HG03432 (cell line): ENCODE data around the gene MKNK2.

Source experiments
- ATAC-seq: cut with Tn5 transposase; IDR thresholded peaks from one replicate; pipeline ENCODE4 v1.9.1; 2021; ENCODE audit warnings: mild to moderate bottlenecking, moderate library complexity; ENCODE audit not compliant: unreplicated experiment

Gene MKNK2

DNA sequence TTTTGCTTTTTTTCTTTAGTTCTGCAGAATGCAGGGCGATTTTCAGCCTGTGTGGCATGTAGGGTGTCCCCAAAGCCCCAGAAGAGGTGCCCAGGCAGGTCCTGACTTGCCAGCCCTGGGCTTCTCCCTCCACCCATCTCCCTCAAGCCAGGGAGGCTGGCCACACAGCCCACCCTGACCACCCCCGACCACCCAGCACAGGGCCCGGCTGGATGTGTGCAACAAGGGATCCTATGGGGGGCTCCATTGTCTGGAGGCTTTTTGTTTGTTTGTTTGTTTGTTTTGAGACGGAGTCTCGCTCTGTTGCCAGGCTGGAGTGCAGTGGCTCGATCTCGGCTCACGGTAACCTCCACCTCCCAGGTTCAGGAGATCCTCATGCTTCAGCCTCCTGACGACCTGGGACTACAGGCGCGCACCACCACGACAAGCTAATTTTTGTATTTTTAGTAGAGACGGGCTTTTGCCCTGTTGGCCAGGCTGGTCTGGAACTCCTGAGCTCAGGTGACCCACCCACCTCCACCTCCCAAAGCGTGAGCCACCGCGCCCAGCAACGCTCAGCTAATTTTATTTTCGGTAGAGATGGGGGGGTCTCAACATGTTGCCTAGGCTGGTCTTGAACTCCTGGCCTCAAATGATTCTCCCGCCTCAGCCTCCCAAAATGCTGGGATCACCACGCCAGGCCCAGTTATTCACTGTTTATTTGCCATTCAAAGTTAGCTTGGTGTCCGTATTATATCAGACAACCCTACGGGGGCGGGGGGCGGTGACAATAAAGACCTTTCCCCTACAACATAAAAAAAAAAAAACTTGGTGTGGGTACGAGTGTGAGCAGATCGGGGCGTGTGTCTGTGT lies 7.8 kb upstream of the MKNK2 start:
- ATAC-seq = no peak

DNA sequence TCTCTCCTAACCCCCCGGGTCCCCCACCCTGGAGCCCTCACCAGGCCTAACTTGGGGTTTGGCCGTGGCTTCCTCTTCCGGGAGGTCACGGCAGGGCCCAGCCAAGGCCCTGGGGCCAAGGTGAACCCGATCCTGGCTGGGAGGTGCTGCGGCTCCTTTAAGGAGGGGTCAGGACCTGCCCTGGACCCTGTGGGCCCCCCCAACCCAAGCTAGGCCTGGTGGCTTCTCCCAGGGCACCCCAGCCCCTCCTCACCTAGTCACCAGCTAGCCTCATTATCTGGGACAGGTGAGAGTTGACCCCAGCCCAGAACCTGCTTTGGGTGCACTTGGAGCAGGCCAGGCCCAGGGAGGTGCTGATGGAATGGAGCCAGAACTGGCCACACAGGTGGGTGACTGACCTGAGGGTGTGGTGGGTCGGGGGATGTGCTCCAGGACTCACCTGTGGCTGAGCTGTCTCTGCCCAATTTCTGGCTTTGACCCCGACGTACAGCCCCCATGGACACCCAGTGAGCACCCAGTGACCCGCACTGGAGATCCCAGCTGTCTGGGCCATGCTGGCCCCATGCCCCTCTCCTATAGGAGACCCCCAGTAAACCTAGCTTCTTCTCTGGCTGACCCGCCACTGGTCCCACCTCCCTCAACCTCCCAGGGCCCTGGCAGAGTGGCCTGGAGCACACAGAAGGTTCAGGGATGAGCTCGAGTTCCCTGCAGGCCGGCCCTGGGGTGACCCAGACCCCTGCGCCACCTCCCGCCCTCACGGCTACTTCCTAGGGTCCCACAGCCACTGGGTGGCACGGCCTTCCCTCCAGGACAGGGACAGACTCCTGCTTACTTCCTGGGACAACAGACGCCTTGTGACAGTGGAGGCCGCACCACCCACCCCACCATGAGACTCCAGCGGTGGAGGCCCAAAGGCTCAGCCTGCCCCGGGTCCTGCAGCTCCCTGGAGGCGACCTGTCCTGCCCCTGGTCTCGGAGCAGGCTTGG lies 6.7 kb upstream of the MKNK2 start:
- no peak for ATAC-seq

DNA sequence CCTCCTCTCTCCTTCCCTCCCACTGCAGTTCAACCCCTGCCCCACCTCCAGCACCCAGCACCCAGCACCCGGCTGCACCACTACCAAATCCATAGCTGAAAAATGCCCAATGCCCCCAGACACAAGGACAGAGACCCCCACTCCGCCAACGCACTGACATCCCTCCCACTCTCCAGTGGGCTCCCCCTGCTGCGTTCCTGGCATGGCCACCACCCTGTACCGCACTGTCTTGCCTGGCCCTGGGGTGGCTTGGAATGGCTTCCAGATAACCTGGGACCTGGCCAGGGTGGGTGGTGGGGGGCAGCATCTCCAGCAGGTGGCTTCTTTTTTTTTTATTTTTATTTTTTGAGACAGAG lies 5.8 kb upstream of the MKNK2 start:
- ATAC-seq = no peak

DNA sequence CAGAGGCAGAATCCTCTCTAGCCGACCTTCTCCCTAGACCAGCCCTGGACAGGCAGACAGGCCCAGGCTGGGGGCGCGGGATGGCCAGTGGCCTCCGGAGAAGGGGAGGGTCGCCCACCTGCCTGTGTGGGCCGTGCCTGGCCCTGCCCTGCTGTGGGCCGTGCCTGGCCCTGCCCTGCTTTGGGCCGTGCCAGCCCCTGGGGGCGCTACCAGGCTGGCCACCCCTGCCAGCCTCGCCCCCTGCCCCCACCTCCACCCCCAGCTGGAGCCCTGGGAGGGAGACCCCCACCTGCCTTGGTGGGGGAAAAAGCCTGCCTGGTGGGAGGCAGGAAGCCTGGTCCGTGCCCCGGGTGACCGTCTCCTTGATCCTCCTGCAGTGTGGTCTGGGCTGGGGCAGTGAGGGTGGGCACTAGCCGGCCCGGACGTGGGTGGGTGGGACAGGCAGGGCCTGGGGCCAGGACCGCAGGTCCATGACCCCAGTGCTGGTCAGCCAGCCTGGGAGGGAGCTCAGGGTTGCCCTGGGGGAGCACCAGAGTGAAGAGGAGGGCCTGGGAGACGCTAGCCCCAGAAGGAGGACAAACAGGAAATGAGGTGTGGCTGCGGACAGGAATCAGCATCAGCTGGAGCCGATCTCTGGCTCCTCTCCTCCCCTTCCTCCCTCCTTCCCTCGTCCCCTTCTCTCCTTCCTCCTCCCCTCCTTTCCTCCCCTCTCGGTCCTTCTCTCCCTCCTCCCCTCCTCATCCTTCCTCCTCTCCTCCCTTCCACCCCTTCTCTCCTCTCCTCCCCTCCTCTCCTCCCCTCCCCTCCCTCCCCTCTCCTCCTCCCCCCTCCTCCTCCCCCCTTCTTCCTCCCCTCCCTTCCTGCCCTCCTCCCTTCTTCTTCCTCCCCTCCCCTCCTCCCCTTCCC lies 5.1 kb upstream of the MKNK2 start:
- ATAC-seq = no peak

DNA sequence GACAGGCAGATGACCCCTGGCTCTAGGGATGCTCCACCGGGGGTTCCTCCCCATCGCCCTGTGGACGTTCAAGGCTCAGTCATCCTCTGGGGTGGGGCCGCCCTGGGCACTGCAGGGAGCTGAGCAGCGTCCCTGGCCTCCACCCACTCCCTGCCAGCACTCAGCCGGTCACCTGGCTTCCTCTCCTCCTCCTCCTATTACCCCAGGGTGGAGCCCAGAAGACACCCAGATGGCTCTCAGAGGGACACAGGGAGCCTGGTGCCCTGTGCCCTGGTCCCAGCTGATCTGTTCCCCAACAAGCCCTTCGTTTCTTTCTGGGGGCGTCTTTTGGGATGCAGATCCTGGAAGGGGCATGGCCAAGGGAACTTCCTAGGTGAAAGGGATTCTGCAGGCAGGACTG lies 3.7 kb upstream of the MKNK2 start:
- no peak for ATAC-seq

DNA sequence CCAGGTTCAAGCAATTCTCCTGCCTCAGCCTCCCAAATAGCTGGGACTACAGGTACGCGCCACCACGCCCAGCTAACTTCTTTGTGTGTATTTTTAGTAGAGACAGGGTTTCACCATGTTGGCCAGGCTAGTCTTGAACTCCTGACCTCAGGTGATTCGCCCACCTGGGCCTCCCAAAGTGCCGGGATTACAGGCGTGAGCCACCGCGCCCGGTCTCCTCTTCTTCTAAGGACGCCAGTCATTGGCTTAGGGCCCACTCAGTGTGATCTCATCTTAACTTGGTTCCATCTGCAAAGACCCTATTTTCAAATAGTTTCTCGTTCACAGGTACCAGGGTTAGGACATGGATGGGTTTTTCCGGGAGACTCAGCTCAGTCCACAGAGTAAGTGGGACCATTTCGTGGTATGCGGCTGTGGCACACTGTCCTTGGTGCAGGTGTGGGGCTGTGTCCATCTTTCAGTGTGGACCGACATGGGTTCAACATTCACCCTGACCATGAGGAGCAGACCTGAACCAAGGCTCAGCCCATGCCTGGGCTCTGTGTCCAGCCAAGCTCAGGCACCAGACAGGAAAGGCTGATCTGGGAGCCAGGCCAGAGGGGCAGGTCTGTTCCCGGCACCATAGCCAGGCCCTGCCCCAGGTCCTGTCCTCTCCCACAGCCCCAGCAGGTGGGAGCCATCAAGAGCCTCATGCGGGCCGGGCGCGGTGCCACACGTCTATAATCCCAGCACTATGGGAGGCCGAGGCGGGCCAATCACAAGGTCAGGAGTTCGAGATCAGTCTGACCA lies 2.8 kb upstream of the MKNK2 start:
- no peak for ATAC-seq

DNA sequence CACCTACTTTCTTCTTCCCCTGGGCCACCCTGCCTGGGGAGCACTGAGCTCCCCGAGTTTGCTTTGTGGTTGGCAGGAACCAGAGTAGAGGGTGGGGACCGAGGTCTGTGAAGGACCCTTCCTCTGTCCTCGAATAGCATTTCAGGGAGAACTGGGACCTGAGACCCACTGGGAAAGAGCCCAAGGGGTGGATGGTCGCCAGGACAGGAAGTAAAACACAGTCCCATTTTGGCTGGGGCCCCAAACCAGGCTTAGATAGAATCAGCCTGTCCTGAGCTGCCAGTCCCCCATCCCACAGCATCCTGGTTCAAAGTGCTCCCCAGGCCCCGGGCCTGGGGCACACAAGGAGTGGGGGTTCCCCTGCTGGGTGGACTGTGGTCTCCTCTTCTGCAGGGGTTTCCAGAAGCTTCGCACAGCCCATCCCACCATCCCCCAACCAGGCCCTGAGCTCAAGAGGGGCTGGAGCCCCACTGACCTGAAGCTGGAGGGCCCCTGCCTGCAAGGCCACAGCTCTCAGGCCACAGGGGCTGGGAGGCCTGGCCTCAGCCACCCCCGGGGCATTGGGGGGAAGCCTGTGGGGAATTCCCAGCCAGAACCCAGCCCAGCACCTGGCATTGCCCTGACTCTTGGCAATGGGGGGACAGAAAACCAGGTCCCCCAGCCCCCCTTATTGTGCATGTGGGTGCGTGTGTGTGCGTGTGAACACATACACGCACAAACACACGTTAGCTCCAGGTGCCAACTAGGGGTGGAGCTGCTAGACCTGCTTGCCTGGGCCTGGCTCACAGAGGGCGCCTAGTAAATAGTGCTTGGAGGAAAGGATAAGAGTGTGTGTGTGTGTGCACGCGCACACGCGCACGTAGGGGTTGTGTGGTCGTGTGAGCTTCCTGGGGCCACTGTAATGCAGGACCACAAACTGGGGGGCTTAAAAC lies 995 bp upstream of the MKNK2 start:
- no peak for ATAC-seq

DNA sequence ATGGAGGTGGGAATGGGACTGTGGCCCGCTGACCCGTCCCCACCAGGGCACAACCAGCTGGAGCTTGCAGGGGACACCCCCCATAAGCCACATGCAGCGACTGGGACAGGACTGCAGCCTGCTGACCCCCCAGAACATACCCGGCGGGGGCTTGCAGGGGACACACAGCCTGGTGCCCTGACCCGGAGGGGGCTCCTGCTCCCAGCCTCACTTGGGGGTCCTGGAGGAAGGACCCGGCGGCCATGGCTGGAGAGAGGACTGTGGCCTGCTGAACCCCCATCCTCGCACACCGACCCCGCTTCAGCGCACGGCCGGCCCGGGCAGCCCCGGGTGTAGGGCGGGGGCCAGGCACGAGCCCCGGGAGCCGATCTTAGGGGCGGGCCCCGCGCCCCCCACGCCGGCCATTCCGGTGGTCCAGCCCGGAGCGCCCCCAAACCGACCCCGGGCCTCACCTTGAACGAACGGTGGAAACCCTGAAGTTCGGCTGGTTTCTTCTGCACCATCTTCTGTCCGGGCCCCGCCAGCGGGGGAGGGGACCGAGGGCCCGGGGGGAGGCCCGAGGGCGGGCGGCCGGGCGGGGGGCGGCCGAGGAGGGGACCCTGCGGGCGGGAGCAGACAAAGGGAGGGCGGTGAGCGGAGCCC lies 574 bp downstream of the MKNK2 start:
- peak; percentile 1 for ATAC-seq

DNA sequence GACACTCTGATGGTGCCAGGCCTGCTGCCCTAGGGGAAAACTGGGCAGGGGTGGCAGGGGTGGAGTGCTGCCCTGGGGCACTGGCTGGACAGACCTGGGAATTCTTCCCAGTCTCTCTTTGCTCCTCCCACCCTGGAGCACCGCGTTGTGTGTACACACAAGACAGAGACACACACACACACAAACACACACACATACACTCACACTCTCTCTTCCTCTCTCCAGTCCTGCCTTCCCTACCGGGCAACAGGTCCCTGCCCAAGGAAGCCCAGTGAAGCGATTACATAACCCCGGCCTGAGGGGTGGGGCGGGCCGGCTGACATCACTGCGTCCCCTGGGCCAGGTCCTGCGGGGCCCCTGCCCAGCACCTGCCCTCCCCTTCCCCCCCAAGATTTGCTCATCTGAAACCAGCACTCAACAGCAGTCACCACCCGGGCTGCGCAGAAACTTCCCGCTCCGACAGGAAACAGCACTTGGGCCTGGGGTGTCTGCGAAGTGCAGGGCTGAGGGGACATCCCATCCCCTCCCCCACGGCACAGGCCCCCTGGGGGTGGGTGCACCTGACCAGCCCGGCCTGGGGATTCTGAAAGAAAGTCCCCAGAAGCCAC lies 1.2 kb downstream of the MKNK2 start:
- peak; percentile 3 for ATAC-seq

DNA sequence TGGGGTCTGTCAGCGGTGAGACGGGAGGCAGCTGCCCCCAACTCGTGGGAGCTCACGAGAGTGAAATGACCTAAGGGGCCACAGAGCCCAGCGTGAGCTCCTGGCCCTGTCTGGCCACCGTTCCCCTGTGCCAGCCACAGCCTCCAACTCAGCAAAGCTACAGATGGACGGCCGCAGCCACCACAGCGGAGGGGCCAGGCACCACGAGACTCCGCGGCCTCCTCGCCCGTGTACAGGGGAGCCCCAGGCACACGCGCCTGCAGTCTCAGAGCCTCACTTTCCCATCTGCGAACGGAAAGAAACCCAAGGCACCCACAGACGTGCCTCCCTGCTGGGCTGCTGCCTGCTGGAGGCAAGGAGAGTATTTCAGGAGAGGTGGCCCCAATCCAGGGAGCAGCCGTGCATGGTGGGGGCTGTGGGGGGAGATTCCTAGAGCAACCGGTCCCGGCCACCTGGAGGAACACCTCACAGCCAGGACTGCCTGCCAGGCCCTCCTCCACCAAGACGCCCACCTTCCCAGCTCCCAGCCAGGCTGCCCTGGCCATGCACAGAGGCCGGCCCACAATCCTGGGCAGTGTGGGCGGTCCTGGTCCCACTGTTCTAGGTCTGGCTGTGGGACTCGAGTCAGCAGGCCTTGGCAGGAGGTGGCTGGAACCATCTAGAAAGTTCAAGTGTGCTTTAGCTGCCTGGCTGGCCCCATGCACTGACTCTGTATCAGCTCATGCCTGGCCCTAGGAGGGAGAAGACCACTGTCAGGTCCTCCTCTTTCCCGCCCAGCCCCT lies 1.9 kb downstream of the MKNK2 start:
- ATAC-seq = no peak

DNA sequence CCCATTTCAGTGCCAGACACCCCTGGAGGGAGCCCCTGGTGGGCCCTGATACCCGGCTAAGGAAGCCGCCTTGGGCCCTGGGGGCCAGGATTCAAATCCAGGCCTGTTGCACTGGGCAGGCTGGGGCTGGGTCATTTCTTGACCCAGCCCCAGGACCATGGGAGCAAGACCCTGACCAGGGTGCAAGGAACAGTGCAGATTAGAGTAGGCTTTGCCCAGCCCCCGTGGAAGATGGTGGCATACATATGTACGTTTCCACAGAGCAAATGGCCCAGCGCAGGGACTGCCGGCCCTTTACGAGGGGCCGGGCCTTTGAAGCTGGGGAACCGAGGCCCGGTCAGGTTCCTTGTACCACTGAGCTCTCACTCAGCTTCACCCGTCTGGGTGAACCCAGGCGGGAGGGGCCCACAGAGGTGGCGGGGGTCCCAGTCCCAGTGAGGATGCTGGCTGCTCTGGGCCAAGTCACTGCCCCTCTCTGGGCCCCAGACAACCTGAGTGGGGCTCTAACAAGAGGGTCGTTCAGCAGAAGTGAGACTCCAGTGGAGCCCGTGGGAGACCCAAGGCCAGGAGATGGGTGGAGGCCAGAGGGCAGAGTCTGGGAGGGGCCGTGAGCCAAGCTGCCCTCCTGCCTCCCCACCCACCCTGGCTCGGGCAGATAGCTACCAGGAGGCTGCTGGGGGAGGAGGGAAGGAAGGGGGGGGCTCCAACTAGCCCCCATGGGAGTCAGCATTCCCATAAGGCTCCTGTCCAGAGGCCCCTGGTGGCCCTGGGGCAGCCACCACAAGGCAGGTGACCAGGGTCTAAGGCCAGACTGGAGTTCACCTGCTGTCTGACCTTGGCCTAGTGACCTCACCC lies 2.7 kb downstream of the MKNK2 start:
- no peak for ATAC-seq

DNA sequence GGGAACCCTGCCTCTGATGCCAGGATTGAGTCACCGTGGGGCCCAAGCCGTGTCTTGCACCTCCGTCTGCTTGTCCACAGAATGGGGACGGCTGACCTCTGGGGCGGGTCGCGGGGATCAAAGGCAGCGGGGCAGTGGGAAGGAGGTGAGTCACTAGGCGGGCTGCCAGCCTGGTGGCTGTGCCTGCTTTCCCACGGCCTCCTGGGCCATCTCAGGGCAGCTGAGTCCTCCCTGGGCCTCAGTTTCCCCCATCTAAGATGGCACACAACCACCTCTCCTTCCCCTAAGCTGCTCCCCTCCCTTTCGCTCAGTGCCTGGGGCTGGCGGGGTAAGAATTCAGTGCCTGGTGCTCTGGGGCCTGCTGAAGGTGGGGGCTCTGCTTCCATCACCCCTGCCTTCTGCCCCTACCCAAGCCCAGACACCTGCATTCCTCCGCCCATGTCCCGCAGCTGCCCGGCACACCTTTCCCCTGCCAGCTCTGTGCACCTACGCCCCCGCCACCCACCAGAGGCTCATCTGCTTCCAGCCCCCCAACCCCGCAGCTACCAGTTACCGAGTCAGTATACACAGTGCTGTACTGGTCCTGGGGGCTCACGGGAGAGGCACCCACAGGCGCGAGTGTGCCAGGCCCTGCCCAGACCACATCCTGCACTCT lies 3.5 kb downstream of the MKNK2 start:
- ATAC-seq = no peak

DNA sequence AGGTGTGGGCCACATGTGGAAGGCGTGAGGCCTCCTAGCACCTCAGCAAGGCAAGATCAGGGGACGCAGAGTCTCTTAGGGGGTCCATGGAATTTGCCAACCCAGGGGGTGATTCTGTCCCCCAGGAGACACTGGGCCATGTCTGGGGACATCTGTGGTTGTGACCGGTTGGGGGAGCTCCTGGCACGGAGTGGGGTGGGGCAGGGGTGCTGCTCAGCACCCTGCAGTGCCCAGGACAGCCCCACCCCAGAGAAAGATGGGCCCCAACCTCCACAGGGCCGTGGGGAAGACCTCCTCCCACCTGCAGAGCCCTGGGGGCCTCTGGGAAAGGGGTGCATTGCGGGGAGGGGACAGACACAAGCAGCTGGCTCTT lies 4.0 kb downstream of the MKNK2 start:
- no peak for ATAC-seq

DNA sequence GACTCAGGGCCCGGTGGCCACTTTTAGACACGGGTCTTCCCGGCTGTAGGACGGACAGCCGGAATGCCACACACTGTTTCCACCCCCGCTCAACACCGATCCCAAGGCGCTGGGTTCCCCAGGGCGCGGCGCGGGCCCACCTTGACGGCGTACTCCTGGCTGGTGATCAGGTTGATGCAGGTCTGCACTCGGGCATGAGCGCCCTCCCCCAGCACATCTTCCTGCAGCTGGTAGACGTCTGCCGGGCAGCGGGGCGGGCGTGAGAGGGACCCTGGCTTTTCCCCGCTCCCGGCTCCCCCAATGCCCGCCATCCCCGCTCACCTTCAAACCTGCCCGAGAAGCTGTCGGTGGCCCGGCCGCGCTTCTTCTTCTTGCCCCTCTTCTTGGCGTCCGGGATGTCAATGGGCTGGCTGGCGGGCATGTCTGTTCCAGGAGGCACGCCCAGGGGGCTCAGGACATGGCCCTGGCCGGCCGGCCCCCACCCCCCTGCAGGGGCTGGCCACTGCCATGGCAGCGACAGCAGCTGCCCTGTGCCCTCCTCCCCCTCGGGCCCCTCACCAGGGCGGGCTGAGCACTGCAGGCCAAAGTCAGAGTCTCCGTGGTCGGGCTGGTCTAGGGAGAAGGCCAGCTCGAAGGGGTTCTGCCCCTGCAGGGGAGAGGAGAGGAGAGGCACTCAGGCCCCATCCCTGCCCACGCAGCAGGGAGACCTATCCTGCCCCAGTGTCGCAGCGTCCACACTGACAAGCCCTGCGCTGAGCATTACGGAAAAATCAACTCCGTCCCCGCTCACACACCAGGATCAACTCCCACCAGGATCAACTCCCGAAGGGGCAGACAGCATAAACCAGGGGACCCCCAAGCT lies 4.8 kb downstream of the MKNK2 start:
- ATAC-seq = no peak

DNA sequence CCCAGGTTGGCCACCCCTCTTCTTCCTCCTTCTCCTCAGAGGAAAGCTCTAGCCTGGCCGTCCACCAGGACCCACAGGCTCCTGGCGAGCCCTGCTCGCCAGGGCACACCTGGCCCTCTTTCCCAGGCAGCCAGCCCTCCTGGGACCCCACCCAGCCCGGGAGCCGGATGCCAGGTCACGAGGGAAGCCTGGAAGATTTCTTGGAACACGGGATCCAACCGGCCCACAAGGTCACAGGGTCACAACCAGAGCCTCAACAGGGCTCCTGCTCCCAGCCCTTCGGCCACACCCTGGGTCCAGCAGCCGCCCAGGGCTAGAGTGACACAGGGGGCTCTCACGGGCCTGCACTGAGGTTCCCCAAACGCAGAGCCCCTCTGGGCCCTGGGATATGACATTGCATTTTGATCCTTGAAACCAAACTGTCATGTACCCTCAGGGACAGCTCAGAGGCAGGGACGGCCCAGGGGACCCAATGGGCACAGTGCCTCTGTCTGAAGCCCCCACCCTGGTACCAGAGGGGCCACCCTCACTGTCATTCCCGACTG lies 5.5 kb downstream of the MKNK2 start:
- no peak for ATAC-seq
